Coronary artery (tissue), 2 donors: ENCODE results near the gene CILP2.

Experiments used
- DNase-seq: peaks from one replicate; pipeline ENCODE4 v3.0.0-alpha.2; 2017; ENCODE audit warnings: low spot score
- H3K27ac ChIP-seq, 2 donors: fragments of 200-600 bp; sonication (generic); one replicate each; pipeline ENCODE4 v1.5.1; 2016 to 2019
- H3K4me3 ChIP-seq: fragments of 200-600 bp; sonication (generic); 2 replicates; pipeline ENCODE4 v1.5.1; 2016; ENCODE audit warnings: mild to moderate bottlenecking, moderate library complexity
- TF ChIP-seq, protein P1 (sequence below): fragments of 200-600 bp; sonication (generic); IDR thresholded peaks from one replicate; pipeline ENCODE4 v1.5.1; 2019; ENCODE audit warnings: antibody characterized with exemption

Gene CILP2

GRCh38 chr19:19552798-19553197 is 14.7 kb downstream of the CILP2 start:
- Histone ChIP-seq H3K27ac (no peak overlapping the region), H3K4me3 (no peak overlapping the region)
- no peak for DNase-seq
- TF ChIP-seq, protein P1, sequence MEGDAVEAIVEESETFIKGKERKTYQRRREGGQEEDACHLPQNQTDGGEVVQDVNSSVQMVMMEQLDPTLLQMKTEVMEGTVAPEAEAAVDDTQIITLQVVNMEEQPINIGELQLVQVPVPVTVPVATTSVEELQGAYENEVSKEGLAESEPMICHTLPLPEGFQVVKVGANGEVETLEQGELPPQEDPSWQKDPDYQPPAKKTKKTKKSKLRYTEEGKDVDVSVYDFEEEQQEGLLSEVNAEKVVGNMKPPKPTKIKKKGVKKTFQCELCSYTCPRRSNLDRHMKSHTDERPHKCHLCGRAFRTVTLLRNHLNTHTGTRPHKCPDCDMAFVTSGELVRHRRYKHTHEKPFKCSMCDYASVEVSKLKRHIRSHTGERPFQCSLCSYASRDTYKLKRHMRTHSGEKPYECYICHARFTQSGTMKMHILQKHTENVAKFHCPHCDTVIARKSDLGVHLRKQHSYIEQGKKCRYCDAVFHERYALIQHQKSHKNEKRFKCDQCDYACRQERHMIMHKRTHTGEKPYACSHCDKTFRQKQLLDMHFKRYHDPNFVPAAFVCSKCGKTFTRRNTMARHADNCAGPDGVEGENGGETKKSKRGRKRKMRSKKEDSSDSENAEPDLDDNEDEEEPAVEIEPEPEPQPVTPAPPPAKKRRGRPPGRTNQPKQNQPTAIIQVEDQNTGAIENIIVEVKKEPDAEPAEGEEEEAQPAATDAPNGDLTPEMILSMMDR: no peak

DNA sequence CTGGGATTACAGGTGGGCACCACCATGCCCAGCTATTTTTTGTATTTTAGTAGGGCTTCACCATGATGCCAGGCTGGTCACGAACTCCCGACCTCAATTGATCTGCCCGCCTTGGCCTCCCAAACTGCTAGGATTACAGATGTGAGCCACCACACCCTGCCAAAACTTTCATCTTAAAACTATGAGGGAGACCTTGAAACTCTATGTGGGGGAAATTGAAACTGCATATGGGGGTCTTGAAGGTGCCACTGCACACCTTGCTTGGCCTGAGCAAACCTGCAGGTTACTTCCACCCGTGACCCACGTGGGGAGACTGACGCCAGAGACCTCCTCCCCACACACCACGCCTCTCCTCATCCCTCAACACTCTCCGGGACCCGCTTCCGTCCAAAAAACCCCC is 15.6 kb downstream of the CILP2 start:
- no peak for DNase-seq
- no peak overlapping the region for H3K4me3 ChIP-seq
- H3K27ac ChIP-seq: no peak overlapping the region
- TF ChIP-seq, protein P1: no peak

- no peak overlapping the region for H3K27ac ChIP-seq
- TF ChIP-seq, protein P1: peak; percentile 50
- no peak for DNase-seq
- H3K4me3 ChIP-seq: no peak overlapping the region
Measured at GRCh38 chr19:19554074-19555023, 16.3 kb downstream of the CILP2 start.

GRCh38 chr19:19558055-19558454 is 20.0 kb downstream of the CILP2 start:
- no peak overlapping the region for H3K4me3 ChIP-seq
- no peak for DNase-seq
- TF ChIP-seq, protein P1: no peak
- H3K27ac ChIP-seq: no peak overlapping the region

DNA sequence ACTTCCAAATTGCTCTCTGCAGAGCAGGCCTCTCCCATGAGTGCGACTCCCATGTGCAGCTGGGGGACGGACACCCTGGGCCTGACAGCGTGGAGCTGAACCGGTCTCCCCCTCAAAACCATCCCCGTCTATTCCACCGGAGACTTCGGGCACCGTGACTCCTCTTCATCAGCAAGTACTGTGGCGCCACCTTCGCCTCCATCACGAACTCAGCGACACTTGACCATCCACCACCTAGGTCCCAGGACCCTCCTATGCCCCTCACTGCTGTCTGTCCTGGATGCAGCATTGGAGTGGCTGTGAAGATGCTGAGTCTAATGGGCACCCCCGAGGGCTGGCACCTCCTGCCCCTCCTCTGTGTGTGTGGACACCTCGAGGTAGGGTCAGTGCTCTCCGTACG is 20.6 kb downstream of the CILP2 start:
- DNase-seq: no peak

GRCh38 chr19:19559931-19560330 is 21.9 kb downstream of the CILP2 start:
- no peak overlapping the region for H3K27ac ChIP-seq
- DNase-seq: no peak
- TF ChIP-seq, protein P1: no peak
- H3K4me3 ChIP-seq: no peak overlapping the region

More for the DNA sequence above, 20.6 kb downstream of the CILP2 start:
- TF ChIP-seq, protein P1: no peak
- Histone ChIP-seq H3K4me3 (no peak overlapping the region), H3K27ac (no peak overlapping the region)
